NCI-H2081 (cell line): ENCODE results near the gene RIGI.
A peak's percentile ranks its signal among the peaks of the same experiment; 100 is the strongest.
"Not testable (repeated sequence)": the region's sequence is repeated elsewhere in the genome, so short reads cannot be mapped to it uniquely, and the experiment has no call there.

ENCODE experiments used
- DNase-seq, 2 experiments: peaks; one replicate each; lab custom pipeline; 2025; lab: John Stamatoyannopoulos, UW

RIGI gene

DNA sequence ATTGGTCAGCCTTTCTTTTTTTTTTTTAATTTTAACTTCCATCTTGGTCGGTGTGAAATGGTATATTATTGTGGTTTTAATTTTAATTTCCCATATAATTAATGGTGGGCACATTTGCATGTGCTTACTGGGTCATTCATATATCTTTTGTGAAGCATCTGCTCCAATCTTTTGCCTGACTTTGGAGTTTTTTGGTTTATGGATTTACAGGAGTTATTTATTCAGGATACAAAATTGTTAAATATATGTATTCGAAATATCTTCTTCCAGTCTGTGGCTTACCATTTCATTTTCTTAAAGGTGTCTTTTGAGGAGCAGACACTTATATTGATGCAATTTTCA, 682 bp upstream of the RIGI start:
- no peak for DNase-seq

- DNase-seq = no peak
Measured at GRCh38 chr9:32525709-32526030, 326 bp downstream of the RIGI start.

GRCh38 chr9:32524892-32525708, 896 bp downstream of the RIGI start:
- DNase-seq = peak in 1 of 2 experiments; percentile 16

DNA sequence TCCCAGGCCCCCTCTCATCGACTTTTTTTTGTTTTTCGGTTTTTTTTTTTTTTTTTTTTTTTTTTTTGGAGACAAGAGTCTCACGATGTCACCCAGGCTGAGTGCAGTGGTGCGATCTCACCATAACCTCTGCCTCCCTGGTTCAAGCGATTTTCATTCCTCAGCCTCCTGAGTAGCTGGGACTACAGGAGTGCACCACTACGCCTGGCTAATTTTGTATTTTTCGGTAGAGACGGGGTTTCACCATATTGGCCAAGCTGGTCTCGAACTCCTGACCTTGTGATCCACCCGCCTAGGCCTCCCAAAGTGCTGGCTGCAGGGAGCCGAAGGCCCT, 1.5 kb downstream of the RIGI start:
- DNase-seq = not testable (repeated sequence)

- DNase-seq = no peak
Measured at GRCh38 chr9:32523910-32524309, 2.1 kb downstream of the RIGI start.

GRCh38 chr9:32518276-32518675, 7.7 kb downstream of the RIGI start:
- no peak for DNase-seq

DNA sequence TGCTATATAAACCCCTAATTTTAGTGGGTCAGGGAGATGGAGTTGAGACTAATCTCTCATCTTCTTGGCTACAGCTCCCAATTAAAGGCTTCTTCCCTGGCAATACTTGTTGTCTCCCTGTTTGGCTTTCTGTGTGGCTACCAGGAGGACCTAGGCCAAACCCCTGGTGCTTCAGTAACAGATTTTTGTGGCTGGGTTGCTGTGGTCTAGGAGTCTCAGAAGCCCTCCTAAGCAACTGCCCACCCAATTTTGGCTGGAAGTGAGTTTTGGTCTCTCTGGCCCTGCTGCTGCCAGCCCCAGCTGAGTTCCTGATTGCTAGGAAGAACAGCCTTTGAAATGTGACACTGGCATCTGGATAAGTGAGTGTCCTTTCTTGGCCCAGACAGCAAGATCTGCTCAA, 9.8 kb downstream of the RIGI start:
- no peak for DNase-seq

DNA sequence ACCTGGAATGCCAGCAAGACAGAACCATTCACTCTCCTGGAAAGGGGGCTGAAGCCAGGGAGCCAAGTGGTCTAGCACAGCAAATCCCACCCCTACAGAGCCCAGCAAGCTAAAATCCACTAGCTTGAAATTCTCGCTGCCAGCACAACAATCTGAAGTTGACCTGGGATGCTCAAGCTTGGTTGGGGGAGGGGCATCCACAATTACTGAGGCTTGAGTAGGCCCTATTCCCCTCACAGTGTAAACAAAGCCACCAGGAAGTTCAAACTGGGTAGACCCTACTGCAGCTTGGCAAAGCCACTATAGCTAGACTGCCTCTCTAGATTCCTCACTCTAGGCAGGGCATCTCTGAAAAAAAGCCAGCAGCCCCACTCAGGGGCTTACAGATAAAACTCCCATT, 17.3 kb downstream of the RIGI start:
- DNase-seq = no peak

GRCh38 chr9:32503008-32503407, 23.0 kb downstream of the RIGI start:
- no peak for DNase-seq

DNA sequence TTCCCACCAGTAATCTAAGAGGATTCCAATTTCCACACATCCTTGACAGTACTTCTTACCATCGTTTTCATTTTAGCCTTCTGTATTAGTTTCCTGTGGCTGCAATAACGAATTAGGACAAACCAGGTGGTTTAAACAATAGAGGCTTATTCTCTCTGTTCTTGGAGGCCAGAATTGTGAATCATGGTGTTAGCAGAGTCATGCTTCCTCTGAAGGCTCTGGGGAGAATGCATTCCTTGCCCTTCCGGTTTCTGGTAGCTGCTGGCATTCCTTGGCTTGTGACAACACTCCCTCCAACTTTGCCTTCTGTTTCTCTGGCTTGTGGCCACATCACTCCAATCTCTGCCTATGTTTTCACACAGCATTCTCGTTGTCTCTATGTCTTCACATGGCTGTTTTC, 23.5 kb downstream of the RIGI start:
- DNase-seq = no peak

- no peak for DNase-seq
Measured at GRCh38 chr9:32501868-32502267, 24.1 kb downstream of the RIGI start.

DNA sequence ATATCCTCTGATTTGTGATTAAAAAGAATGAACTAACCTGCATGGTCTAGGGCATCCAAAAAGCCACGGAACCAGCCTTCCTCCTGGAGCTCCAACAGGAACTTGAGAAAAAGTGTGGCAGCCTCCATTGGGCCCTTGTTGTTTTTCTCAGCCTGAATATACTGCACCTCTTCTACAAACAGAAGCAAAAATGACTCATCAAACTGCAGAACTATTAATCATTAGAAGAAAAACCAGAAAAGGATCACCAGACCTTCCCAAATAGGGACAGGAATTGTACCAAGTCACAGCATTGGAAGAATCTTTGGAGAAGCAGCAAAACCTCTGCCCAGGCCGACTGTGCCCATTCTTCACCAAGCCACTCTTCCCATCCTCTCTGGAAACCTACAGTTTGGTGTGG, 25.2 kb downstream of the RIGI start:
- no peak for DNase-seq

DNA sequence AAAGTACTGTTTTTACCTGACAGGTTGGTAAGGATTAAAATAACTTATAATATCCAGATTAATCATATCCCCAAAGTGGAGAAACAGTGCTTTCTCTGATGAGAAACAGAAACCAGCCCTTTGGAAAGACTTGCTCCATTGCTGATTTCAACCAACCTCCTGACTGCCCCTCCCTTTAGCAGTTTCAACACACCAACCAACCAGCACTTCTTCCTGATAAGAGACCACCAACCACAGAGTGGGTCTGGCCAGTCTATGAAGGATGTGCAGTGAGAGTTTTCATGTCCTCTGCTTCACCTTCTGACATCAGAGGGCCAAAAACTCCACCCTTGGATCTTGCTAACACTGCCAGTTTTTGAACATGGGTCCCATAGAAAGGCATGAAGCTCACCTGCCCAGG, 28.1 kb downstream of the RIGI start:
- DNase-seq = no peak

DNA sequence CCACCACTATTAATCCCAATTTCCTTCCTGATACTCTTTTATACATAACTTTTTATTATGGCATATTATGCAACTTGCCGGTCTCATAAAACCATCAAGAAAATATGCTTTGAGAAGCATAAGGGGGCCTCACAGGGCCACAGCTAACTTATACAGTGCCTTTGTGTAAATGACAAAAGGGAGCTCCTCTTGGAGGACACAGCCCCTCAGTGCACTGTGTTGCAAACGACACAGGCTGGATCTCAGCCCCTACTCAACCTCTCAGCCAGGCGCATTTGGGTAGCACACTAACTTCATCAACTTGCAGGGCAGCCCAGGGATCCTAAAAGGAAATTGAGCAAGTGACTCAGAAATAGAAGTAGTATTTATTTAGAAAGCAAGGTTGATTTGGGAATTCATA, 35.4 kb downstream of the RIGI start:
- no peak for DNase-seq

DNA sequence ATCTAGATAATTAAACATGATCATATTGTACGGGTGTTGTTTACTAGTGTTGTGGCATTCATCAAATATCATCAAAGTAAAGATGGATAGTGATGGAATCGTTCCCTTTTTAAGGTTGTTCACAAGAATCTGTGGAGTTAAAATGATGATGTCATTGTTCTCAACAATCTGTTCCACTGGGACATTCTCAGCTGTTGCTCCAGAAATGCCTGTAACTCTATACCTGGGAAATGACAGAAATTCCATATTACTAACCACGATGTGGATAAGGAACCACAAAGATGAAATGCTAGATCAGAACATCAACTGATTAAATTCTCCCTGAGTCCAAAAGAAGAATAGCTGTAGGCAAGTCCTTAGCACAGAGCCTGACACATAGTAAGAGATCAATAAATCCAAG, 38.0 kb downstream of the RIGI start:
- no peak for DNase-seq

DNA sequence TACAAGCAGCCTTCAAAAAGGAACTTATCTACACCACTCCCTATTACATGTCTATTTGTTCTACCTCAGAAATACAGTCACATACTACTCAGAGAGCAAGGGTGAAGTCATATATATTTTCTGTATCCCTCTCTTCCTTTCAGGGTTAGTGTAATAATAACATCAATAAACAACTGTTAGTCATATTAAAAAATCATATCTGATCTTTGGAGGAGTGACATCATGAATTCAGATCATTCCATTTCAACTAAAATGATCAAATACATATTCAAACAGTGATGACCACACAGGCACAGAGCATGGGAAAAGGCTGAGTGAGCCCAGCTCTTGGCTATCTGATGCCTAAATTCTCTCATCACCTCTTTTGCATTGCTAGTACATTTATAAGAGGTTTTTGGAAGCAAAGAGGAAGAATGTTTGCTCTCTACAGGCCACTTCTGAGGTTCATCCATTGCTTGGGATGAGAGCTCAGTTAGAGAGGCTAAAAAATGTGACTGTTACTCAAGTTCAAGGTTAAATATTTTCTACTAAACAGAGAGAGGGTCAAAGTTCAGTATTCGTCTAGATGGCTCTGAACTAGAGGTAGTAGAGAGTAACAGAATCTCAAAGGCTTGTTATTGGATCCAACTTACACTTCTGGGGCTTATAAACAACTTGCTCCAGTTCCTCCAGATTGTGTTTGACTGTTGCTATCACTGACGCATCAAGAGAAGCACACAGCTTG, 39.0 kb downstream of the RIGI start:
- DNase-seq = no peak

GRCh38 chr9:32483343-32483742, 42.7 kb downstream of the RIGI start:
- no peak for DNase-seq
